Progenitor cell of endocrine pancreas (in vitro differentiated cells): Measurements from ENCODE around the gene ERO1A. TPM values are rescaled to one million over a fixed set of nuclear protein-coding genes. Genes with fewer than 3 reads are reported as not detected.

Experiments
- DNase-seq: peaks from one replicate; pipeline ENCODE4 v3.0.0; 2021; ENCODE audit warnings: low spot score; ENCODE audit not compliant: unreplicated experiment
- H3K27ac Mint-ChIP-seq: 2 replicates; pipeline ENCODE4 v1.8.0; 2021; ENCODE audit warnings: mild to moderate bottlenecking, moderate library complexity, mixed read lengths
- H3K27me3 Mint-ChIP-seq: 2 replicates; pipeline ENCODE4 v1.8.0; 2021; ENCODE audit warnings: mixed read lengths
- H3K36me3 Mint-ChIP-seq: 2 replicates; pipeline ENCODE4 v1.8.0; 2022; ENCODE audit warnings: mixed read lengths; ENCODE audit not compliant: insufficient read depth
- H3K4me1 Mint-ChIP-seq: 2 replicates; pipeline ENCODE4 v1.8.0; 2021; ENCODE audit warnings: low read depth, mixed read lengths
- H3K4me3 Mint-ChIP-seq: 2 replicates; pipeline ENCODE4 v1.8.0; 2021; ENCODE audit warnings: low read depth, mild to moderate bottlenecking, moderate library complexity, mixed read lengths
- H3K9me3 Mint-ChIP-seq: 2 replicates; pipeline ENCODE4 v1.8.0; 2021; ENCODE audit warnings: low read depth, mixed read lengths
- CTCF ChIP-seq: fragments of 200-600 bp; sonication (generic); IDR thresholded peaks from one replicate; pipeline ENCODE4 v1.5.0; 2021; ENCODE audit warnings: antibody characterized with exemption, mild to moderate bottlenecking; ENCODE audit not compliant: unreplicated experiment
- total RNA-seq: library from RNA; stranded (reverse); gene quantifications from 2 replicates; pipeline ENCODE4 v1.2.1, GENCODE V29; 2021

Gene ERO1A
- total RNA-seq, 1 donor from 2014 or later = 51.0 TPM

- Mint-ChIP-seq H3K27me3 (no peaks in the 10 kb centered on the region), H3K9me3 (no peaks in the 10 kb centered on the region), H3K4me3 (peak overlapping the region; percentile 97), H3K27ac (peak overlapping the region; percentile 96), H3K4me1 (peaks cover 31% of the 10 kb centered on the region), H3K36me3 (no peaks in the 10 kb centered on the region)
- TF ChIP-seq CTCF = no peak
- peak; percentile 31 for DNase-seq
Observed at GRCh38 chr14:52694761-52695480, 437 bp downstream of the ERO1A start.

- peaks cover 36% of the 10 kb centered on the region for H3K4me1 Mint-ChIP-seq
- TF ChIP-seq CTCF = no peak
- H3K27ac Mint-ChIP-seq = peak overlapping the region; percentile 24
- no peaks in the 10 kb centered on the region for H3K9me3 Mint-ChIP-seq
- no peaks in the 10 kb centered on the region for H3K27me3 Mint-ChIP-seq
- no peaks in the 10 kb centered on the region for H3K36me3 Mint-ChIP-seq
- DNase-seq = no peak
- H3K4me3 Mint-ChIP-seq = peak overlapping the region; percentile 48
Observed at GRCh38 chr14:52693532-52693931, 1.8 kb downstream of the ERO1A start.

- H3K9me3 Mint-ChIP-seq = no peaks in the 10 kb centered on the region
- no peaks in the 10 kb centered on the region for H3K36me3 Mint-ChIP-seq
- peaks cover 41% of the 10 kb centered on the region for H3K4me1 Mint-ChIP-seq
- TF ChIP-seq CTCF = no peak
- no peak for DNase-seq
- H3K4me3 Mint-ChIP-seq = no peak overlapping the region
- no peak overlapping the region for H3K27ac Mint-ChIP-seq
- H3K27me3 Mint-ChIP-seq = no peaks in the 10 kb centered on the region
Observed at GRCh38 chr14:52693036-52693435, 2.3 kb downstream of the ERO1A start.

- no peaks in the 10 kb centered on the region for H3K36me3 Mint-ChIP-seq
- DNase-seq = no peak
- peaks cover 41% of the 10 kb centered on the region for H3K4me1 Mint-ChIP-seq
- no peaks in the 10 kb centered on the region for H3K9me3 Mint-ChIP-seq
- no peak overlapping the region for H3K27ac Mint-ChIP-seq
- no peak for TF ChIP-seq CTCF
- H3K27me3 Mint-ChIP-seq = no peaks in the 10 kb centered on the region
- H3K4me3 Mint-ChIP-seq = peak overlapping the region; percentile 43
Observed at GRCh38 chr14:52692248-52692962, 3.0 kb downstream of the ERO1A start.

- Mint-ChIP-seq H3K36me3 (no peaks in the 10 kb centered on the region), H3K27ac (peak overlapping the region; percentile 1), H3K9me3 (no peaks in the 10 kb centered on the region), H3K4me3 (peak overlapping the region; percentile 12), H3K27me3 (no peaks in the 10 kb centered on the region), H3K4me1 (peaks cover 44% of the 10 kb centered on the region)
- no peak for TF ChIP-seq CTCF
- no peak for DNase-seq
Observed at GRCh38 chr14:52690983-52691760, 4.2 kb downstream of the ERO1A start.
